Measurements from ENCODE around the gene SAA4.

DNA sequence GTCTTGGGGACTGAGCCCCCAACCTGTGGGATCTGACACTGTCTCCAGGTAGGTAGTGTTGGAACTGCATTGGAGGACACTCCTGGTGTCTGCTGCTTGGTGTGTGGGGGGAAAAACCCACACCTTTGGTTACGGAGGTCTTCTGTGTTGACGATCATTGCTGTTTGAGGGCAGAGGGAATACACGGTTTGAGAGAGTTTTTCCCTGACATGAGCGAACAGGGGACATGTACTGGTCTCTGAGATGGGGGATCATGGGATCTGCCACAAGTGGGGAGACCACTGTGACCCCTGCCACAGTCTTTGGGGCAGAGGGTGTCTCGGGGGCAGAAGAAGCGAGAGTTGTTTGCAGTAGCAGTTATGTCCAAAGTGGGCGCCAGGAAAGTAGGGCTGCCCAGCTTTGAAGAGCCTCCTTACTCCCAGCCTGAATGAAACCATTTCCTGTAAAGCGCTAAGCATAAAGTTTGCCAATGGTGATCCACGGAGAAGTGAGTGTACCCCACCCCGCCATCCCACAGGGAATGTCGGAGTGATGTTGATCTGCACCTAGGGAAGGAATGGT is 17.3 kb upstream of the SAA4 start:
- TF ChIP-seq, protein P1, sequence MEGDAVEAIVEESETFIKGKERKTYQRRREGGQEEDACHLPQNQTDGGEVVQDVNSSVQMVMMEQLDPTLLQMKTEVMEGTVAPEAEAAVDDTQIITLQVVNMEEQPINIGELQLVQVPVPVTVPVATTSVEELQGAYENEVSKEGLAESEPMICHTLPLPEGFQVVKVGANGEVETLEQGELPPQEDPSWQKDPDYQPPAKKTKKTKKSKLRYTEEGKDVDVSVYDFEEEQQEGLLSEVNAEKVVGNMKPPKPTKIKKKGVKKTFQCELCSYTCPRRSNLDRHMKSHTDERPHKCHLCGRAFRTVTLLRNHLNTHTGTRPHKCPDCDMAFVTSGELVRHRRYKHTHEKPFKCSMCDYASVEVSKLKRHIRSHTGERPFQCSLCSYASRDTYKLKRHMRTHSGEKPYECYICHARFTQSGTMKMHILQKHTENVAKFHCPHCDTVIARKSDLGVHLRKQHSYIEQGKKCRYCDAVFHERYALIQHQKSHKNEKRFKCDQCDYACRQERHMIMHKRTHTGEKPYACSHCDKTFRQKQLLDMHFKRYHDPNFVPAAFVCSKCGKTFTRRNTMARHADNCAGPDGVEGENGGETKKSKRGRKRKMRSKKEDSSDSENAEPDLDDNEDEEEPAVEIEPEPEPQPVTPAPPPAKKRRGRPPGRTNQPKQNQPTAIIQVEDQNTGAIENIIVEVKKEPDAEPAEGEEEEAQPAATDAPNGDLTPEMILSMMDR (IDR thresholded peaks at IDR 0.05; ENCODE audit: insufficient read depth, low read length, poor library complexity, severe bottlenecking) = no peak
- no peak for TF ChIP-seq EZH2phosphoT487 (conservative IDR thresholded peaks at IDR 0.05; ENCODE audit: low read length)

All from SU-DHL-6 (cell line).